PC-9 (cell line): ENCODE results near the gene CHD8.

ENCODE experiments used
- CTCF ChIP-seq: fragments of 200-600 bp; sonication (generic); conservative IDR thresholded peaks from 2 replicates; pipeline ENCODE4 v1.6.1; 2017; ENCODE audit warnings: mixed run types, antibody characterized with exemption, mild to moderate bottlenecking, moderate library complexity
- EZH2 ChIP-seq: fragments of 200-600 bp; sonication (generic); IDR thresholded peaks from 2 replicates; pipeline ENCODE4 v1.8.0; 2017; ENCODE audit warnings: antibody characterized with exemption, low read depth

- no peak for TF ChIP-seq CTCF
- TF ChIP-seq EZH2: no peak
Measured at GRCh38 chr14:21505012-21505553, 49.2 kb upstream of the CHD8 start.
